ENCODE data around the gene CST9.
"Not testable (repeated sequence)": the region's sequence is repeated elsewhere in the genome, so short reads cannot be mapped to it uniquely, and the experiment has no call there.

The CST9 gene

GRCh38 chr20:23636908-23637281 lies 31.2 kb upstream of the CST9 start:
- no peak for DNase-seq

GRCh38 chr20:23636182-23636907 lies 30.6 kb upstream of the CST9 start:
- DNase-seq = peak; percentile 52

GRCh38 chr20:23635768-23636090 lies 30.0 kb upstream of the CST9 start:
- DNase-seq = not testable (repeated sequence)

- peak; percentile 22 for DNase-seq
These were observed 29.5 kb upstream of the CST9 start for GRCh38 chr20:23634985-23635767.

GRCh38 chr20:23634044-23634801 lies 28.5 kb upstream of the CST9 start:
- no peak for DNase-seq

- DNase-seq = no peak
These were observed 27.2 kb upstream of the CST9 start for GRCh38 chr20:23632711-23633573.

GRCh38 chr20:23631981-23632710 lies 26.4 kb upstream of the CST9 start:
- no peak for DNase-seq

- DNase-seq = no peak
These were observed 25.6 kb upstream of the CST9 start for GRCh38 chr20:23631226-23631822.

GRCh38 chr20:23630392-23630849 lies 24.7 kb upstream of the CST9 start:
- no peak for DNase-seq

- DNase-seq = no peak
These were observed 24.1 kb upstream of the CST9 start for GRCh38 chr20:23629542-23630391.

GRCh38 chr20:23629017-23629541 lies 23.4 kb upstream of the CST9 start:
- peak; percentile 73 for DNase-seq

GRCh38 chr20:23628402-23629016 lies 22.8 kb upstream of the CST9 start:
- DNase-seq = no peak

GRCh38 chr20:23627501-23627900 lies 21.8 kb upstream of the CST9 start:
- DNase-seq = no peak

- no peak for DNase-seq
These were observed 20.4 kb upstream of the CST9 start for GRCh38 chr20:23626040-23626620.

- DNase-seq = peak; percentile 55
These were observed 19.7 kb upstream of the CST9 start for GRCh38 chr20:23625236-23625964.

GRCh38 chr20:23624324-23624691 lies 18.6 kb upstream of the CST9 start:
- DNase-seq = peak; percentile 15

- DNase-seq = peak; percentile 5
These were observed 18.1 kb upstream of the CST9 start for GRCh38 chr20:23623666-23624323.

GRCh38 chr20:23622839-23623343 lies 17.2 kb upstream of the CST9 start:
- DNase-seq = peak; percentile 87

Data from islet precursor cell (in vitro differentiated cells).